ENCODE results near the gene SORT1. TPM values are rescaled to one million over a fixed set of nuclear protein-coding genes. Genes with fewer than 3 reads are reported as not detected.
A peak's percentile ranks its signal among the peaks of the same experiment; 100 is the strongest.

SORT1 gene
- total and polyA plus RNA-seq, 2 of the 13 experiments (the other 11 are each of a cell fraction or from before 2014, with no cell fraction given), result 32.4 to 93.0 TPM

GRCh38 chr1:109365642-109366204, 32.0 kb downstream of the SORT1 start (continued):
- TF ChIP-seq ZNF781 (CRISPR knock-in tag; IDR thresholded peaks at IDR 0.05; ENCODE audit: borderline replicate concordance, not compliant biosample characterization) (no peak), FOSL2 (CRISPR knock-in tag; IDR thresholded peaks at IDR 0.05) (no peak), ZFP62 (CRISPR knock-in tag; IDR thresholded peaks at IDR 0.05) (no peak), ZFP1 (CRISPR knock-in tag; IDR thresholded peaks at IDR 0.05) (no peak), HNF4A (CRISPR knock-in tag; IDR thresholded peaks at IDR 0.05) (peak; percentile 78), ZIK1 (CRISPR knock-in tag; IDR thresholded peaks at IDR 0.05; ENCODE audit: borderline replicate concordance, low read depth) (no peak), ZMAT5 (CRISPR knock-in tag; IDR thresholded peaks at IDR 0.05; ENCODE audit: borderline replicate concordance, low read depth) (no peak), SOX13 (IDR thresholded peaks at IDR 0.05) (no peak), SOX13 (CRISPR knock-in tag; conservative IDR thresholded peaks at IDR 0.05 in 1 of 2, IDR thresholded peaks at IDR 0.05 in 1 of 2) (peak in 1 of 2 experiments; percentile 24; a peak in 1 of 4 replicates), KLF16 (CRISPR knock-in tag; IDR thresholded peaks at IDR 0.05) (no peak), HDAC1 (CRISPR knock-in tag; IDR thresholded peaks at IDR 0.05) (no peak), ZBTB49 (CRISPR knock-in tag; IDR thresholded peaks at IDR 0.05; ENCODE audit: borderline replicate concordance) (no peak), MED1 (CRISPR knock-in tag; IDR thresholded peaks at IDR 0.05) (0 out of 2 replicates have a peak, but pooled peaks have one; percentile 43), SRF (IDR thresholded peaks at IDR 0.05; ENCODE audit: low read depth, low read length) (no peak), HNF1A (IDR thresholded peaks at IDR 0.05; ENCODE audit: low read depth) (no peak), HNF1A (CRISPR knock-in tag; IDR thresholded peaks at IDR 0.05; ENCODE audit: borderline replicate concordance) (no peak), SMAD1 (CRISPR knock-in tag; IDR thresholded peaks at IDR 0.05; ENCODE audit: borderline replicate concordance, low read depth) (no peak), NCOR1 (IDR thresholded peaks at IDR 0.05; ENCODE audit: borderline replicate concordance, low read length) (no peak), SALL1 (CRISPR knock-in tag; IDR thresholded peaks at IDR 0.05) (peak; percentile 33; the same call in 1 of the 2 replicates)
- TF ChIP-seq, protein P1, sequence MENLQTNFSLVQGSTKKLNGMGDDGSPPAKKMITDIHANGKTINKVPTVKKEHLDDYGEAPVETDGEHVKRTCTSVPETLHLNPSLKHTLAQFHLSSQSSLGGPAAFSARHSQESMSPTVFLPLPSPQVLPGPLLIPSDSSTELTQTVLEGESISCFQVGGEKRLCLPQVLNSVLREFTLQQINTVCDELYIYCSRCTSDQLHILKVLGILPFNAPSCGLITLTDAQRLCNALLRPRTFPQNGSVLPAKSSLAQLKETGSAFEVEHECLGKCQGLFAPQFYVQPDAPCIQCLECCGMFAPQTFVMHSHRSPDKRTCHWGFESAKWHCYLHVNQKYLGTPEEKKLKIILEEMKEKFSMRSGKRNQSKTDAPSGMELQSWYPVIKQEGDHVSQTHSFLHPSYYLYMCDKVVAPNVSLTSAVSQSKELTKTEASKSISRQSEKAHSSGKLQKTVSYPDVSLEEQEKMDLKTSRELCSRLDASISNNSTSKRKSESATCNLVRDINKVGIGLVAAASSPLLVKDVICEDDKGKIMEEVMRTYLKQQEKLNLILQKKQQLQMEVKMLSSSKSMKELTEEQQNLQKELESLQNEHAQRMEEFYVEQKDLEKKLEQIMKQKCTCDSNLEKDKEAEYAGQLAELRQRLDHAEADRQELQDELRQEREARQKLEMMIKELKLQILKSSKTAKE (CRISPR knock-in tag; IDR thresholded peaks at IDR 0.05; ENCODE audit: borderline replicate concordance), result no peak
- TF ChIP-seq, protein P2, sequence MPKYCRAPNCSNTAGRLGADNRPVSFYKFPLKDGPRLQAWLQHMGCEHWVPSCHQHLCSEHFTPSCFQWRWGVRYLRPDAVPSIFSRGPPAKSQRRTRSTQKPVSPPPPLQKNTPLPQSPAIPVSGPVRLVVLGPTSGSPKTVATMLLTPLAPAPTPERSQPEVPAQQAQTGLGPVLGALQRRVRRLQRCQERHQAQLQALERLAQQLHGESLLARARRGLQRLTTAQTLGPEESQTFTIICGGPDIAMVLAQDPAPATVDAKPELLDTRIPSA (CRISPR knock-in tag; IDR thresholded peaks at IDR 0.05; ENCODE audit: borderline replicate concordance), result no peak
